Upper lobe of left lung (tissue), 4 donors: ENCODE data around the gene SUMF1.

ENCODE experiments used
- EP300 ChIP-seq, 4 donors: sonication (generic); formaldehyde crosslinking; IDR thresholded peaks; one replicate each; pipeline ENCODE4 v1.5.1; 2017; ENCODE audit warnings: antibody characterized with exemption in 4 of 4, control low read depth in 2 of 4
- POLR2AphosphoS5 ChIP-seq, 2 donors: sonication (generic); formaldehyde crosslinking; IDR thresholded peaks; one replicate each; pipeline ENCODE4 v1.5.1; 2017; ENCODE audit warnings: antibody characterized with exemption in 2 of 2
- TF ChIP-seq, protein P1 (sequence below), 6 experiments: fragments of 450-650 bp in 4 of 6; fragments of 200-600 bp in 2 of 6; sonication (generic) in 2 of 6; IDR thresholded peaks; one replicate each; pipeline ENCODE4 v1.5.1; 2016 to 2019; ENCODE audit warnings: antibody characterized with exemption in 6 of 6

DNA sequence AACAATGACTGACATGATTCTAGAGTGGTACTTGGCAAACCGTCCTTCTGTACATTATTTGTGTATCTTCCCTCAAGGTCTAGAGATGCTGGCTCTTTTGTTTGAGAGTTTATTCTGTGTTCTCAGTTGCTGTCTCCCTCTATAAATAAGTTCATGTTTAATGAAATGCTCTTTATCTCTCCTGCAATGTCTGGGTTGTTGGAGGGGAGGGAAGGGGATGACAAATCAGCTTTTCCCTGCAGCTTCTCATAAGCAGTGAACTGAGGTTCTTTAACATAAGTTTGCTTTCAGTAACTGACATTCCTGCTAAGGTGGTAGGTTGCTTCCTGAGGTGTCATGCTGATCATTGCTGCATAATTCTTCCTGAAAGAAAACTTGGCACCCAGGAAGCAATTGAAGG, 47.8 kb upstream of the SUMF1 start:
- TF ChIP-seq EP300 (IDR thresholded peaks at IDR 0.05): no peak
- no peak for TF ChIP-seq POLR2AphosphoS5 (IDR thresholded peaks at IDR 0.05)
- TF ChIP-seq, protein P1, sequence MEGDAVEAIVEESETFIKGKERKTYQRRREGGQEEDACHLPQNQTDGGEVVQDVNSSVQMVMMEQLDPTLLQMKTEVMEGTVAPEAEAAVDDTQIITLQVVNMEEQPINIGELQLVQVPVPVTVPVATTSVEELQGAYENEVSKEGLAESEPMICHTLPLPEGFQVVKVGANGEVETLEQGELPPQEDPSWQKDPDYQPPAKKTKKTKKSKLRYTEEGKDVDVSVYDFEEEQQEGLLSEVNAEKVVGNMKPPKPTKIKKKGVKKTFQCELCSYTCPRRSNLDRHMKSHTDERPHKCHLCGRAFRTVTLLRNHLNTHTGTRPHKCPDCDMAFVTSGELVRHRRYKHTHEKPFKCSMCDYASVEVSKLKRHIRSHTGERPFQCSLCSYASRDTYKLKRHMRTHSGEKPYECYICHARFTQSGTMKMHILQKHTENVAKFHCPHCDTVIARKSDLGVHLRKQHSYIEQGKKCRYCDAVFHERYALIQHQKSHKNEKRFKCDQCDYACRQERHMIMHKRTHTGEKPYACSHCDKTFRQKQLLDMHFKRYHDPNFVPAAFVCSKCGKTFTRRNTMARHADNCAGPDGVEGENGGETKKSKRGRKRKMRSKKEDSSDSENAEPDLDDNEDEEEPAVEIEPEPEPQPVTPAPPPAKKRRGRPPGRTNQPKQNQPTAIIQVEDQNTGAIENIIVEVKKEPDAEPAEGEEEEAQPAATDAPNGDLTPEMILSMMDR (IDR thresholded peaks at IDR 0.05): no peak
